HG03045 (cell line): ENCODE results near the gene ZNRF4.

ENCODE experiments used
- ATAC-seq: cut with Tn5 transposase; IDR thresholded peaks from one replicate; pipeline ENCODE4 v1.9.1; 2021; ENCODE audit warnings: mild to moderate bottlenecking, moderate library complexity; ENCODE audit not compliant: unreplicated experiment

ZNRF4 gene

GRCh38 chr19:5501907-5502306 lies 46.7 kb downstream of the ZNRF4 start:
- ATAC-seq: no peak

DNA sequence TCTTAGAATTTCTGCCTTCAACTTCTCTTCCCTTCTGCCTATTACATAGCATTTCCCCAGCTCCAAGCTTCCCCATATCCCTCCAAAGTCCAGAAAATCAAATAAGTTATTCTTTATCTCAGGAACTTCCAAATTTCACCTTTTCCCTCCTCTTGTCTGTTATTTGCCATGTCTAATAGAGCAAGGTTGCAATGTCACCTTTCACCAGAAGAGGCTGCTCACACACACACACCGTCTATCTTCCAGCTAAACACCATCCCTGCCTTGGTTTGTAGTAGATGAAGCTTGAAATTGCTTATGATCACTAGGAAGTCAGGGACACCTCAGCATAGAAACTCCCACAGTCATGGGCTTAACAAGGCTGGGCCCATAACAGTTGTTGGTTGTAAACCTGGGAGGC lies 48.4 kb downstream of the ZNRF4 start:
- ATAC-seq: no peak

- ATAC-seq: no peak
Observed at GRCh38 chr19:5504114-5504513, 48.9 kb downstream of the ZNRF4 start.
